Measurements from ENCODE around the gene DKKL1. TPM values are rescaled to one million over a fixed set of nuclear protein-coding genes. Genes with fewer than 3 reads are reported as not detected.

The DKKL1 gene
- total and polyA plus RNA-seq, 12 donors: 0.20 to 0.54 (median 0.24) TPM; not detected in 8

- peak; percentile 34 to 76 (median 64) for ATAC-seq
- Histone ChIP-seq H3K36me3 (peaks cover 0 to 100% (median 75%) of the 10 kb centered on the region in 9 donors), H3K4me3 (no peak overlapping the region), H3K4me1 (no peaks in the 10 kb centered on the region), H3K27ac (no peak overlapping the region), H3K27me3 (no peaks in the 10 kb centered on the region), H3K9me3 (no peaks in the 10 kb centered on the region)
- WGBS, 2 donors: 67 to 72% methylated on average over 3 of the region's 3 CpGs
- DNase-seq: no peak
- intact Hi-C loops (cut with DNase I): no loop called here
- peak in 1 of 9 donors; percentile 19 for TF ChIP-seq CTCF (IDR thresholded peaks at IDR 0.05)
Observed at GRCh38 chr19:49347835-49348234, 15.8 kb upstream of the DKKL1 start.

GRCh38 chr19:49348305-49349189, 15.1 kb upstream of the DKKL1 start:
- TF ChIP-seq CTCF (IDR thresholded peaks at IDR 0.05): no peak
- ATAC-seq: no peak
- 94 to 96% methylated on average over 12 of the region's 12 CpGs for WGBS, 2 donors
- H3K4me1 ChIP-seq: no peaks in the 10 kb centered on the region
- no peak for DNase-seq
- peaks cover 0 to 100% (median 68%) of the 10 kb centered on the region in 9 donors for H3K36me3 ChIP-seq
- no peak overlapping the region for H3K4me3 ChIP-seq
- no peaks in the 10 kb centered on the region for H3K9me3 ChIP-seq
- intact Hi-C loops (cut with DNase I): no loop called here
- no peak overlapping the region for H3K27ac ChIP-seq
- H3K27me3 ChIP-seq: no peaks in the 10 kb centered on the region

GRCh38 chr19:49349567-49349966, 14.1 kb upstream of the DKKL1 start:
- DNase-seq (no peak), ATAC-seq (no peak)
- WGBS, 2 donors: 87 to 95% methylated on average over 2 of the region's 2 CpGs
- Histone ChIP-seq H3K36me3 (peaks cover 0 to 100% (median 66%) of the 10 kb centered on the region in 9 donors), H3K27ac (no peak overlapping the region), H3K4me1 (no peaks in the 10 kb centered on the region), H3K4me3 (no peak overlapping the region), H3K27me3 (no peaks in the 10 kb centered on the region), H3K9me3 (no peaks in the 10 kb centered on the region)
- intact Hi-C loops (cut with DNase I): no loop called here
- TF ChIP-seq CTCF (IDR thresholded peaks at IDR 0.05): no peak

- TF ChIP-seq CTCF (IDR thresholded peaks at IDR 0.05): no peak
- DNase-seq: peak in 1 of 2 donors; percentile 35
- Histone ChIP-seq H3K27me3 (no peaks in the 10 kb centered on the region), H3K27ac (peak overlapping the region in 9 of 10 donors; percentile 25 to 77 (median 58)), H3K4me3 (peak overlapping the region in 1 of 10 donors; percentile 8), H3K36me3 (peaks cover 0 to 76% (median 36%) of the 10 kb centered on the region in 9 donors), H3K9me3 (no peaks in the 10 kb centered on the region), H3K4me1 (peaks cover 0 to 33% (median 18%) of the 10 kb centered on the region in 9 donors)
- ATAC-seq: peak in 7 of 8 donors; percentile 21 to 55 (median 44)
- WGBS, 2 donors: 41 to 59% methylated on average over 12 of the region's 12 CpGs
- intact Hi-C loops (cut with DNase I): no loop called here
Observed at GRCh38 chr19:49355909-49356353, 7.7 kb upstream of the DKKL1 start.
